Measurements from ENCODE around the gene ADARB2.
"Not testable (repeated sequence)": the region's sequence is repeated elsewhere in the genome, so short reads cannot be mapped to it uniquely, and the experiment has no call there.

ADARB2 gene

GRCh38 chr10:1737222-1738061 is at the start of gene ADARB2:
TSS of gene ADARB2 (minus strand) at chr10:1737525.
- no peak for DNase-seq

GRCh38 chr10:1785835-1786234 is 48.5 kb upstream of the ADARB2 start:
- DNase-seq: no peak

DNA sequence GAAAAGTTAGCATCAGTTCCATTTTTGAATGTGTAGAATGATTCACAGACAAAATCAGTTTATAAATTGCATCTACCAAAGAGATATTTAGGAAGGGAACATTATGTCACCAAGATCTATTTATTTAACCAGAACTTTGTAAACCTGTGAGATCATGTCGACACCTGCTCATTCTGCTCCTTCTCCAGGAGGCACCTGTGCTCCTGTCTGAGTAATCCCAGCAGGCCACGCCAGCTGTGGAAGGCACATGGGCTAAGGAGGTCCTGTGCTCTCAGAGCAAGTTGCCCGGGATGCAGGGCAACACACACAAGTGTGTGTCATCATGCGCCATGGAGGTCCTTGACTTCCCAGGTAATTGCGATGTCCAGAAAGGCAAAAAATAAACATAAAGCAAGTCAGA is 45.5 kb upstream of the ADARB2 start:
- no peak for DNase-seq

DNA sequence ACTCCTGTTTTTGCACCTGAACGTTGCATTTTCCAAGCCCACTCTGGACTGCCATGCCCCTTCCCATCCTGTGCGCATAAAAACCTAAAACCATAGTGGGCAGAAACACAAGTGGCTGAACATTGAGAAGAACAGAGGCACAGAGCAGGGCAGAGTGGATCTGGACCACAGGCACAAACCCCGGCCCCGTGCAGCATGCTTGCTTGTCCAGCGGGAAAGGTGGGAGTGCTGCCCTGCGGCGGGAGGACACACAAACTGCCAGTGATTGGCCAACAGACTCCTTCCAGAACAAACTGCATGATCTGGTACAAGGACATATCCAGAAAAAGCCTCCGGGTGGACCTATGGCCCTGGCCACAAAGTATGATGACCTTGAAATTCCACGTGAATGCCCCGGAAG is 42.5 kb upstream of the ADARB2 start:
- no peak for DNase-seq

- no peak for DNase-seq
These were observed 41.1 kb upstream of the ADARB2 start for GRCh38 chr10:1778375-1778969.

DNA sequence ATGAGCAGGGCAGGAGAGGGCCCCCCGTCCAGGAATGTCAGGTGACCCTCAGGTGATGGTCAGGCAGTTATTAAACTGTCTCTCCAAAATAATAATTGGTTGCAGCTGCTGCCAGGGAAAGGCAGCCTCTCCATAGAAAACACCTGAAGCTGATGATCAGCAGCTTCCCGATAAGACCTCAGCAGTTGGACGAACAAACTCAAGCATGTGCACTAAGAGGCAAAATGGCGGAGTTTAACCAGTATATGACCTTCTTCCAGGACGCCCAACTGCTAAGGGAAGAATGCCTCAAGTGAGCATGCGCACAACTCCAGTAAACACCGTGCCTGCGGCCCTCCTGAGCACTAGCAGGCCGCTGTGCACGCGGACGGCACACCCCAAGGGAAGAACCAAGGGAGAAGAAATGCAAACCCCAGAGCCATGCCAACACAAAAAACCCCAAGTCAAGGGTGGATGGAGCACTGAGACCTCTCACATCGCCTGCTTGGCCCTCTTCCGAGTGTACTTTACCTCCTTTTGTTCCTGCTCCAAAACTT is 38.9 kb upstream of the ADARB2 start:
- DNase-seq: no peak

GRCh38 chr10:1774796-1775195 is 37.5 kb upstream of the ADARB2 start:
- DNase-seq: no peak

DNA sequence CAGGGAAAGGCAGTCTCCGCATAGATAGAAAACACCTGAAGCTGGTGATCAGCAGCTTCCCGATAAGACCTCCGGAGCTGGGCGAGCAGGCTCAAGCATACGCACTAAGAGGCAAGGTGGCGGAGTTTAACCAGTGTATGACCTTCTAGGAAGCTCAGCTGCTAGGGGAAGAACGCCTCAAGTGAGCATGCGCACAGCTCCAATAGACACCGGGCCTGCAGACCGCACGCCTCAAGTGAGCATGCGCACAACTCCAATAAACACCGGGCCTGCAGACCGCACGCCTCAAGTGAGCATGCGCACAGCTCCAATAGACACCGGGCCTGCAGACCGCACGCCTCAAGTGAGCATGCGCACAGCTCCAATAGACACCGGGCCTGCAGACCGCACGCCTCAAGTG is 35.9 kb upstream of the ADARB2 start:
- not testable (repeated sequence) for DNase-seq

DNA sequence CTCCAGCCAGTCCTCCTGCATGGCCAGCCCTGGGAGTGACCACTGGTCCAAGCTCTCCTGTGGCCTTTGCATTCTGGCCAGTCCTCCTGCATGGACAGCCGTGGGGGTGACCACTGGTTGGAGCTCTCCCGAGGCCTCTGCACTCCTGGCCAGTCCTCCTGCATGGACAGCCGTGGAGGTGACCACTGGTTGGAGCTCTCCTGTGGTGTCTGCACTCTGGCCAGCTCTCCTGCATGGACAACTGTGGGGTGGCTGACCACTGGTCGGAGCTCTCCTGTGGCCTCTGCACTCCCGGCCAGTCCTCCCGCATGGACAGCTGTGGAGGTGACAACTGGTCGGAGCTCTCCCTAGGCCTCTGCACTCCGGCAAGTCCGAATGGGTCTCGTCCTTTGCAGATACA is 28.7 kb upstream of the ADARB2 start:
- DNase-seq: no peak

DNA sequence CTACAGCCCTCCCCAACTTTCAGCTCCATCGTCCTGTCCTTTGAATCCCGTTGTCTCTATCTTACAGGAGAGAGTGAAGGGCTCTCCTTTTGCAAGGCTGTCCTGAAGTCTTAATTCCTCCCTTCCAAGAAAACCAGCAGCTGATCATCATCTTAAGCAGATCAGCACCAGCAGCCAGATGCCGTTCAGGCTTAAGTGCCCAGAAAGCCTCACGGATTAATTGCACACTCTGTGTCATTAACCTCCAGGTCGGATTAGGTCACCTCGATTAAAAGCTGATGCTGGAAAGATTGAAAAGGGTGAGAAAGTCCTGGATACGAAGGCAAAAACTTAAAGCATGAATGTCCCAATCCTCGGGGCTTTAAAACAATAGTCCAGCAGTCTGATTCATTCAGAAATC is 24.8 kb upstream of the ADARB2 start:
- no peak for DNase-seq

DNA sequence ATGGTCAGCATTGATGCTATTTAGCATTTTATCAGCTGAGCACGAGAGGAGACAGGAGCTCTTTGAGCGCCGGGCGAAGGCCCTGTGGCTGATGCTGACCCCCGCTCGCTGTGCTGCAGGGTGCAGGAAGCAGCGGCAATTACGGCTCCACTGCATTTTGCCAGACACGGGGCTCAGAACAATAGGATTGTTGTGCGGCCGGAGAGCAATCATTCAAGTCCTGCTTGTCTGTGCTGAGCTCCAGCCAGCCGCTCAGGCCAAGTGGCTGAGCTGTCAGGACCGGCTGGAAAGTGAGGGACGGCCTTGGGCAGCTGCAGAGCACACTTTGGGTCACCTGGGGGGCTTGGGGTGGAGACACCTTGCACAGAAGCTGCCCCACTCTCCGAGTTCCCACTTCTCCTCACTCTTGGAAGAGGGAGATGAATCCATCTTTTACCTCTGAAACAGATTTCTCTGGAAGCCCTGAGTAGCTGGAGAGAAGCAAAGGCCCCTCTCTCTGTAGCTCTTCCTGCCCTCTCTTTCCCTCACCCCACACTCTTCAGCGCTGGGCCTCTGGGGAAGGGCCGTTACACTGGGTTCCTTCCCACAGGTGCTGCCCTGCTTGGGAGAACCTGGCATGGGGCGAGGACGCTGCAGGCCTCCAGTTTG is 17.3 kb upstream of the ADARB2 start:
- no peak for DNase-seq

GRCh38 chr10:1752153-1752552 is 14.8 kb upstream of the ADARB2 start:
- DNase-seq: no peak

GRCh38 chr10:1747590-1748157 is 10.3 kb upstream of the ADARB2 start:
- DNase-seq: no peak

- no peak for DNase-seq
These were observed 9.5 kb upstream of the ADARB2 start for GRCh38 chr10:1746796-1747195.

DNA sequence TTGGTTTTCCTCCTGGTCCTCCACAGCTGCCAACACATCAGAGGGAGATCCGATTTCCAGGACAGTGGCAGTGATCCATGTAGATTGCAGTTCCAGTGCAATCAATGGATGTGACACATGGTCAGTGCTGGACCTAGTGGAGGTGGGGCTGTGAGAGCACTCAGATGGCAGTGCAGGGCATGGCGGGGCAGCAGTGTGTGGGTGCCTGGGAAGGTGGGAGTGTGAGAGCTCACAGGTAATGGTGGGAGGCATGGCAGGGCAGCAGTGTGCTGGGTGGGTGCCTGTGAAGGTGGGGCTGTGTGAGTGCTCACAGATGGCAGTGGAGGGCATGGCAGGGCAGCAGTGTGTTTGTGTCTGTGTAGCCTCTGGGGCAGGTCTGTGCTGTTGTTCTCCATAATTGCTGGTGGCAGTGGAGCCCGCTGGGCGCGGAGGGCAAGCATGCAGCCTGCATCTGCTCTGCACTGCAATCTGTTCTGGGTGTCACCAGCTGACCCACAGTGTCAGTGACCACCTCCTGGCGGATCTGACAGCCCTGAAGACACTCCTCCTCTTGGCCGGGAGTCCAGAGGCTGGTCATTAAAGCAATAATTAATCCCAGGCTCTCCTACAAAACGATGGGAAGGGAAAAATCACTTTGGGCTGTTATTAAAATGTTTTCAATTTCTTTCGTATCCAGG is 8.6 kb upstream of the ADARB2 start:
- DNase-seq: no peak

DNA sequence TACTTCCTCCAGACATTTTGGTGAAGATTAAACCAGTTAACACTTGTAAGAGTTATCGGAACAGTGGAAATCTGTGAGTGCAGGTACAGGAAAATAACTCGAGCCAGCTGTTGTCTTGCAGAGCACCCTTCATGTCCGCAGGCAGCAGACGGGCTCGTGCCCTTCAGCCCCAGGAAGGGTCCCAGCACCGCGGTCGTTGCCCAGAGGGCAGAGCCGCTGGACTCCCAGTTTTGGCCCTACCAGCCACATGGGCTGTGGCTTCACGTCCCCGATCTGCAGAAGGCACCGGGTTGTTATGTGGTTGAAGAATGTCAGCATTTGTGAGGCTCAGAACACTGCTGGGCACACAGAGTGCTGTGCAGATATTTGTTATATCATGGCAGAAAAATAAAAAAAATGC is 7.2 kb upstream of the ADARB2 start:
- no peak for DNase-seq

- no peak for DNase-seq
These were observed 5.8 kb upstream of the ADARB2 start for GRCh38 chr10:1743141-1743540.

GRCh38 chr10:1741450-1741849 is 4.1 kb upstream of the ADARB2 start:
- DNase-seq: no peak

DNA sequence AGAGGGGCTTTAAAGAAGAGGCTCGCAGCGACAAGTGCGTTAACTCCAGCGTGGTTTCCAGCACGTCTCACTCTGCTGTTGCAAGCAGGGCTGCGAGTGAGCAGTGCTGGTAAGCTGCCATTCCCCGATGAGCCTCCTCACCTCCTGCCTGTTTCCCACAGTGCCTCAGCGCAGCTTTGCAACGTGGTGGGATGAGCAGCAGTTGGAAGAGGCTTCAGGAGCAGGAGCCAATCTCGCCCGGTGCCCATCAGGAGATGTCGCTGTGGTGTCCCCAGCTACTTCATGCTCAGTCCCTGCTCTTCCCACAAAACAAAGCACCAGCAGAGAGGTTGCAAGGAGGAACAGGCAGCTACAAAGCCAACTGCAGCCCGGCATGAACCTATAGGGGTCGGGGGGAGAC is 2.4 kb upstream of the ADARB2 start:
- no peak for DNase-seq

- DNase-seq: no peak
These were observed 1.6 kb upstream of the ADARB2 start for GRCh38 chr10:1738950-1739349.

- DNase-seq: no peak
These were observed 428 bp downstream of the ADARB2 start for GRCh38 chr10:1736972-1737221.

DNA sequence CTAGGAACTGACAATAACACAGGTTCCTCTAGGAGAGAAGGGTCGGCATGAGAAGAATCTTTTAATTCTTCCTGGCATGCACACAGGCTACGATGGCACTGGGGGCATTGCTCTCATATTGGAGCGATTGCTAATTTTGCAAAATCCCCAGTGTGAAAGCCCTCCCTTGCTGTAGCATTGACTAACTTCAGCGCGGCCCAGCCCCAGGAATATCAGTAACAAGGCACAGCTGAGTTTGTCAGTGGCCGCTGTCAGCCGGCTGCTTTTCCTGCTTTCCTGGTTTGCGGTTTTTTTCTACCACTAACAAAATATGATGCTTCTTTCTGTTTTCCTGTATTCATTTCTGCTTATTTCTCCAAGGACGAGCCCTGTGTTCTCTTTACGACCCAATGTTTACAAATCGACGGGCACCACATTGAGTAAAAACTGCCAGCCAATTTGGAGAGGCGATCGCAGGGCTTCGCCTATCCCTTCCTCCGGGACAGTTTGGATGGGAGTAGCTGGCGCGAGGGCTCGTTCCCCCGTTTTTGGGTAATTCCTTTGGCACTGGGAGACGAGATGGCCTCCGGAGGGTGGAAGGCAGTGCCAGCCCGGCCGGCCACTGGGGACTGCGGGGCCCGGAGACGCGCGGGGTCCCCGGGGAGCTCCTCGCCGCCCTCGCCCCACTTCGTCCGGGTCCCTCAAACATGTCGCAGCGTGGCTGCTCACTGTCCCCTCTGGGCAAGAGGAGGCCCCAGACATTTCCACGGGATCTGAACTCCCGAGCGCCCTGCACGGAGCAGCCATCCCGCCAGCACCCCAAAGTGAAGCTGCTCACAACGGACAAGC is 967 bp downstream of the ADARB2 start:
- no peak for DNase-seq

Measured in activated CD8-positive, alpha-beta memory T cell treated with anti-CD3 and anti-CD28 coated beads for 24 hours (primary cell).